IPS-NIHi11 (cell line): ENCODE data around the gene CCDC157.
"Not testable (repeated sequence)": the region's sequence is repeated elsewhere in the genome, so short reads cannot be mapped to it uniquely, and the experiment has no call there.

Experiments
- DNase-seq: peaks from one replicate; pipeline ENCODE4 v3.0.0; 2012; ENCODE audit warnings: mixed read lengths, low spot score

The CCDC157 gene

DNA sequence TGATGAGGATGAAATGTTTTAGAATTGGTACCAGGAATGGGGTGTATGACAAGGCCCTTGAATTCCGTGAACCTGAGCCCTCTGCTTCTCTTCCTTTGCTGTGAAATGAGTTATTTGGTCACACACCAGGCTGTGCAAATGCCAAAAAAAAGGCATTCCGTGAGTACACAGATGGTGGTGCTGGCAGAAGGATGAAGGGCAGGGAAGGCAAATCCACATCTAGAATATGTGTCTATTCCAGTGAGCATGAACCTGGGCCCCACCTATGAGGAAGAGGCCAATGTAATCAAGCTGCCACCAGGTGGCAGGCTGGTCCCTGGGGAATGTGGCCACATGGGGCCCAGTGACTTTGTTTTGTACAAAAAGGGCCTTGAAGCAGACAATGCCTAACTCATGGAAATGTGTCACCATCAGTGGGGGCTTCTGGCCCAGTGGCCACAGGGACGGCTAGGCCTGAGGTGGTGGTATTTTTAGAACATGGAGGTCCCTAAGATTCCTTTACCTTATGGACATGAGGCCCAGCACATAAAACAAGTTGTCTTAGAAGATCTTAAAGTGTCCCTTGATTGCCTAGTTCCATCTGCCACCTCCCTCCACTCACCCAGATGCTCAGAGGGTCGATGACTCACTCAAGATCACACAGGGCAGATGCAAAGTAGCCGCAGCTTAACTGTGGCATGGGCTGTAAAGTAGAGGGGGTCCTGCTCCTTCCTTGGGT, 34.3 kb downstream of the CCDC157 start:
- DNase-seq: peak; percentile 63

- no peak for DNase-seq
Measured at GRCh38 chr22:30392661-30393321, 36.0 kb downstream of the CCDC157 start.

DNA sequence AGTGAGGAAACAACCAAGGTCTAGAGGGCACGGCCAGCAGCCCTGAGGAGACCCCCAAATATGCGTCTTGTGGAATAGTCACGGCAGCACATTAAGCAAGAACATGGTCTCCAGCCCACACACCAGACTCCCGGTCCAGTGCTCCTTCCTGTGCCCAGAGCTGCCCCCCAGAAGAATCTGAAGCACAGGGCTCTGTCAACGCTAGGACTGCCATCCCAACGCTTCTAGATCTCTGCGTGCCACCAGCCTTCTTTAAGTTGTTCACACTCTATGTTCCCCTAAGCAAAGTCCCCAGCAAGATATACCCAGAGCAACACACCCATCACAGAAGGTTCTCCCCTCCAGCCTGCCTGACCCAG, 36.5 kb downstream of the CCDC157 start:
- no peak for DNase-seq

GRCh38 chr22:30393885-30394284, 37.1 kb downstream of the CCDC157 start:
- DNase-seq: no peak

GRCh38 chr22:30396871-30397655, 40.3 kb downstream of the CCDC157 start, which contains the start of gene SEC14L2:
Gene SEC14L2 (plus strand): TSS chr22:30397018. CDS start chr22:30397117, 99 bp downstream.
- peak; percentile 80 for DNase-seq

GRCh38 chr22:30397656-30398635, 41.1 kb downstream of the CCDC157 start:
- no peak for DNase-seq

- no peak for DNase-seq
Measured at GRCh38 chr22:30398685-30399680, 42.2 kb downstream of the CCDC157 start.

DNA sequence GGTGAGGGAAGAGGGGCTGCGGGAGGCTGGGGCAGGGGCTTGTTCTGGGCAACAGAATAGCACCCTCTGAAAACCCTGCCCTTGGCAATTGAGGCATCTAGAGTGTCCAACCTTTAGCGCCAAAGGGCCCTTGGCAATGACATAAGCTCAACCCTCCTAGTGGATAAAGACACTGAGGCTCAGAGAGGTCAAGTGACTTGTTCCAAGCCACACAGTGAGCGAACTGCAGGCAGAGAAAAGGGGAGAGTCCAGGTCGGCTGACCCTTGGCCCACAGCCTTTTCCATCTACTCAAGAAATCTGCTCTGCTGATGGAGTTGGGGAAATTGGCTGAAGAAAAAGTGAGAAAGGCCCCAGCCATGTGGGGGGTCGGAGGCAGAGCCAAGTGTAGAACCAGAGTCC, 42.9 kb downstream of the CCDC157 start:
- no peak for DNase-seq

DNA sequence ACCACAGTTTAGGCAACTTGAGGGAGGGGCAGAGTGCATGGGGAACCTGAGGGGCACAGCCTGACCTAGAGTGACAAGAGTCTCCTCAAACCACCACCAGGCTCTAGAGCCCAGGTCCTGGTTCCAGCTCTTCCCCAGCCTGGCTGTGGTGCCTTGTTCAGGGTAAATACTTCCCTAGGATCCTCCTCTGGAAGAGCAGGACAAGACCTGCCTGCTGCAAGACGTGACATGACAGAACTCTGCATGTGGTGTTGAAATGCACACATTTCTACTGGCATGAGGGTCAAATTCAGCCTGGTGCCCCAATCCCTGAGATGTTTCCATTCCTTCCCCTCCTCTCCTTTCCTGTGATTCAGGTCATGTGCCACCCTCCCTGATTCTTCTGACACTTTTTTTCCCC, 43.4 kb downstream of the CCDC157 start:
- no peak for DNase-seq

- not testable (repeated sequence) for DNase-seq
Measured at GRCh38 chr22:30401024-30401423, 44.2 kb downstream of the CCDC157 start.

DNA sequence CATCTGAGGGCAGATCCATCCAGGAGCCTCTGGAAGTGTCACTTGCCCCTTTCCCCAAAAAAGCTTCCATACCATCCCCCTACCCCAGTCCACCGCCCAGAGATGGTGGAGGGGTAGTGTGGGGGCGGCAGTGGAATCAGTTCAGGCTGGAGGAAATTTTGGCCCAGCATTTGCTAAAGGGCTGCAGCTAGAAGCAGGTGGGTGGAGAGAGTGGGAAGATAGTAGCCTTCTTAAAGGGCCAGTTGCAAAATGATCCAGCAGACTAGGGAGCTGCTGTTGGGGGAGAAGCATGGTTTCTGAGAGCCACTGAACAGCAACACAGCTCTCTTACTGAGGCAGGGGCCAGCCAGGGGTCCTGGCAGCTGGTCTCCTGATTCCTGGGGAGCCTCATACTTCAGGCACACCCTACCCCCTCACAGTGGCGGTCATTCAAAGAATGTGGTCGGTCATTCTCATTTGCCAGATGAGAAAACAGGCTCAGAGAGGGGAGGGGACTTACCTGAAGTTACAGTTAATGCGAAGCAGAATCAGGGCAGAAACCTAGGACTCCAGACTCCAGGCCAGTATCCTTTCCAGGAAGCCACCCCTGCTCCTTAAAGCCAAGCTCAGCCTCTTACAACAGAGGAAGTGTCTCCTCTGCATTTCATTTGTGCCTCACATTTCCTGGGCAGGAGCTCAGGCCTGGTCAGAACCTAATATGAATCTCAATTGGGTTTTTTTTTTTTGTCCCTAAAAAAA, 45.4 kb downstream of the CCDC157 start:
- DNase-seq: peak; percentile 54

- DNase-seq: not testable (repeated sequence)
Measured at GRCh38 chr22:30402766-30403104, 45.9 kb downstream of the CCDC157 start.

GRCh38 chr22:30404307-30404706, 47.5 kb downstream of the CCDC157 start:
- DNase-seq: no peak

- DNase-seq: no peak
Measured at GRCh38 chr22:30405731-30406130, 48.9 kb downstream of the CCDC157 start.

DNA sequence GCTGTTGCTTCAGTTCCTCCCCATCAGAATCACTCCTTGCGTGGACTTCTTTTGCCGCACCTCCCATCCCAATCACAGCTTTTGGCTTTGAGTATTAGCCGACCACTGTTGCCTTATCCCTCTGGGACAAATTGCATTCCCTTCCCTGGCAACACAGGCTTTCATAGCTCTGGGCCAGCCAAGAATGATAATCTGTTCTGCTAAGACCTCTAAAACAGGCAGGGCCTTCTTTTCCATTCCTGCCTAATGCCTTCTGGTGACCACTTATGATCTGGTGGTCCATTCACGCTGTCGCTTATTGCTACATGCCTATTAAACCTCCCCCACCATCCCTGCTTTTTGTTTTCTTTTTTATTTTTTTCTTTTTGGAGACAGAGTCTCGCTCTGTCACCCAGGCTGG, 49.6 kb downstream of the CCDC157 start:
- DNase-seq: no peak

DNA sequence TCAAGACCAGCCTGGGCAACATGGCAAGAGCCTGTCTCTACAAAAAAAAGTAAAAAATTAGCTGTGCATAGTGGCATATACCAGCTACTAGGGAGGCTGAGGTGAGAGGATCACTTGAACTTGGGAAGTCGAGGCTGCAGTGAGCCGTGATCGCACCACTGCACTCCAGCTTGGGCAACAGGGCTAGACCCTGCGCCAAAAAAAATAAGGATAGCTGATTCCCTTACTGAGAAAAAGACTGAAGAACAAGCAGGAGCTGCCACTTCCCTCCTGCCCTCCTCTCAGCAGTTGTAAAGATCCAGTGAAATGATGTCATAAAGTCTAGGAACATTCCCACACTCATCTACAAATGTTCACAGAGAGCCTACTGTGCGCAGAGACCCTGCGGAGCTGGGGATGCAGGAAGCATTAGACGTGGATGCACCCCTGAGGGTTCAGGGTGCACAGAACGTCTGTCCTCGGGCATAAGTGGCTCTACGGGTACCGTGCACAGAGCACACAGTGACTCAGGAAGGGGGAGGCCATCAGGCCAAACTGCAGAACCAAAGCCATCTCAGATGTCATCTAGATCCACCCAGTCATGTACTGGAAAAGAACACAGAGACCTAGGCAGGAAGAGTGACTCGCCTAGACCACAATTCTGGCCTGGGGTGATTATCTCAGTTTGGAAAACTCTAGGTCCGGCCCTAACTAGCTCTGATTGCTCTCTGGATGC, 51.7 kb downstream of the CCDC157 start:
- DNase-seq: no peak

DNA sequence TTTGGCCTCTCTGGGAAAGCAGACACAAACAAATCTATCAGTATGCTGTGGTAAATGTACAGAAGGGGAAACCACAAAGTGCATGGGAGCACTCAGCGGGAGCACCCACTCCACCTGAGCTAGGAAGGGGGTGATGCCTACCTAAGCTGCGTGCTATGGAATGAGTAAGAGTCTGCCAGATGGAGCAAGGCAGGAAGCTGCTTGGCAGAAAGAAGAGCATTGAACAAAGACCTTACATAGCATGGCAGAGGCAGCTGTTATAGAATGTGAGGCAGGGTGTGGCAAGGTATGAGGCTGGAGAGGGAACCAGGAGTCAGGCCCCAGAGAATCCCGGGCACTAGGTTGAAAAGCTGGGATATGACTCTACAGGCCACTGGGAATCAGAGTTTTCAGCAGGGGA, 55.0 kb downstream of the CCDC157 start:
- DNase-seq: no peak

DNA sequence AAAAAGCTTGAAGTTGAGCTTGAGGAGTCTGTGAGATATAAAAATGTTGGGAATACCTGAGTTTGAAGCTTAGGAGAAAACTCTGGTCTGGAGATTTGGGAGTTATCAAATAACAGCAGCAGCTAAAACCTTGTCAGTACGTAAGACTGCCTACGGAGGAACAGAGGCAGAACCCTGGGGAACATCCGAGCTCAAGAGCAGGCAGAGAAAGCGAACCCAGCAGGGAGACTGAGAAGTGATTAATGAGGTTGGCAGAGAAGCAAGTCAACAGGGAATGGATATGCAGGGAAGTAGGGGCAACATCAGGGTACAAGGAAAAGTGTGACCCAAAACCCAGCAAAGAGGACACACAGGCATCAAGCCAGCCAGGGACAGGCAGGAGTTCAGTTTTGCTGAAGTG, 56.2 kb downstream of the CCDC157 start:
- no peak for DNase-seq
